SIG-M5 treated with dmso at 0.1 percent for 504 hours (cell line): ENCODE results near the gene ABLIM2.
"Not testable (repeated sequence)": the region's sequence is repeated elsewhere in the genome, so short reads cannot be mapped to it uniquely, and the experiment has no call there.

Experiments
- DNase-seq: peaks from one replicate; lab custom pipeline; 2025; ENCODE audit not compliant: unreplicated experiment; lab: John Stamatoyannopoulos, UW

ABLIM2 gene

DNA sequence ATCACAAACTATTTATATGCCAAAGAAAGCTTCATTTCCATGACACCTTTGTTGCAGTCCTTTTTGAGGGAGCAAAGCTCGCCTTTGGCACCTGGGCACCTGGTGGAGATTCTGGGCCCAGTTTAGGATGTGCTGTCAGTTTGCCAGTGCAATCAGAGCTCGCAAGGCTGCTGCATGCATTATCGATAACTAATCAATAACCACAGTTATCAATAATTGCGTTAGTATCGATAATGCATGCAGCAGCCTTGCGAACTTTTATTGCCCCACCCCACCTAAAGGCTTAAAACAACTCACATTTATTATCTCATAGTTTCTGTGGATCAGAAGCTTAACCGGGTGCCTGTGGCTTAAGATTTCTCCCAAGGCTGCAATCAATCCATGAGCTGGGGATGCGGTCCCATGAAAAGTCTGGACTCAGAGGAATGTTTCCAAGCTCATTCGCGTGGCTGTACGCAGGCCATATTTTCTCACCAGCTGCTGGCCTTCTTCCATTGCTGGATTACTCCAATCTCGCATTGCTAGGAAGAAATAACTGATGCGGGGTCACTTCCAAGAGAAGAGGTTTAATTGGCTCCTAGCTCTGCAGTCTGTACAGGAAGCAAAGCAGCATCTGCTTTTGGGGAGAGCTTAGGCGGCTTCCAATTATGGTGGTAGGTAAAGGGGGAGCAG is 212.8 kb downstream of the ABLIM2 start:
- no peak for DNase-seq

DNA sequence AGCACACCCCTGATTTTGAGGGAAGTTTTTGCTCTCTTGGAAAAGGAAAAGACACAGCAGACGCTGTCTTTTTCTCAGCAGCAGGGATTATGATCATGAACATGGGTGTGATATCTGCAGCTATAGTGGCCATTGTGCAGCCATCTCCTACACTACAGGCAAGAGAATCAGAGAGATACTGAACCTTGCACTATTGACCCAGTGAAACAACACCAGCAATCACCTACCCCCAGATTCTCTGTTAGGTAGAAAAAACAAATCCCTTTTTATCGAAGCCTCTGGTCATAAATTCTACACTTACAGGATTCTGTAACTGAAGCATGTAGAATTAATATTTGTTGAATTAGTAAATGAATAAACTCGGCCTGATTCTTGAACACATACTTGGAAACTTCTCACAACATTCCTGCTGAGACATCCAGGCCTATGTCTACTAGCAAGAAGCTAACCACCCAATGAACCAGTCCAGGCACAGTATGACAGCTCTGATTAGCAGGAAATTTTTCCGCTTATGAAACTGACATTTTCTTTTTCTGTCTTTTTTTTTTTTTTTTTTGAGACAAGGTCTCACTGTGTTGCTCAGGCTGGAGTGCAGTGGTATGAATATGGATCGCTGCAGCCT is 213.9 kb downstream of the ABLIM2 start:
- no peak for DNase-seq

DNA sequence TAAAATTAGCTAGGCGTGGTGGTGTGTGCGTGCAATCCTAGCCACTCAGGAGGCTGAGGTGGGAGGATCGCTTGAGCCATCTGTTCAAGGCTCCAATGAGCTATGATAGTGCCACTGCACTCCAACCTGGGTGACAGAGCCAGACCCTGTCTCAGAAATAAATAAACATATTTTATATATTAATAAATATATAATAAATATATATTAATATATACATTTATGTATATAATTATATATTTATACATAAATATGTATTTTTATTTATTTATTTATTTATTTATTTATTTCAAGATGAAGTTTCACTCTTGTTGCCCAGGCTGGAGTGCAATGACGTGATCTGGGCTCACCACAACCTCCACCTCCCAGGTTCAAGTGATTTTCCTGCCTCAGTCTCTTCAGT is 214.9 kb downstream of the ABLIM2 start:
- not testable (repeated sequence) for DNase-seq

DNA sequence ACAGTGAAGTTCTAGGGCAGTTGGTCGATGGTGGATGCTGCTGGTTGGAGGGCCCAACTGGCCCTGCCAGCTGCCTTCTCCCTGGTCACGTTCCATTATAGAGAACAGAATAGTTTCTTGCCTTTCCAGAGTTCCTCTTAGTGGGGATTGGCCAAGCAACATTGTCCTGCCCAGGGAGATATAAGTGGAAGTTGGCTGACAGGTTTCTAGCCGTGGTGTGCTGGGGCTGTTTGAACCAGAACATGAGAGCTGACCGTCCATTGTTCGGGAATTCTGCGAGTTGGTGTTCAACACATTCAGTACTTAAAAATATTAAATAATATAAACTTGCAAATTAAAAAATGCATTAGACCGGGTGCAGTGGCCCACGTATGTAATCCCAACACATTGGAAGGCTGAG is 215.4 kb downstream of the ABLIM2 start:
- no peak for DNase-seq

DNA sequence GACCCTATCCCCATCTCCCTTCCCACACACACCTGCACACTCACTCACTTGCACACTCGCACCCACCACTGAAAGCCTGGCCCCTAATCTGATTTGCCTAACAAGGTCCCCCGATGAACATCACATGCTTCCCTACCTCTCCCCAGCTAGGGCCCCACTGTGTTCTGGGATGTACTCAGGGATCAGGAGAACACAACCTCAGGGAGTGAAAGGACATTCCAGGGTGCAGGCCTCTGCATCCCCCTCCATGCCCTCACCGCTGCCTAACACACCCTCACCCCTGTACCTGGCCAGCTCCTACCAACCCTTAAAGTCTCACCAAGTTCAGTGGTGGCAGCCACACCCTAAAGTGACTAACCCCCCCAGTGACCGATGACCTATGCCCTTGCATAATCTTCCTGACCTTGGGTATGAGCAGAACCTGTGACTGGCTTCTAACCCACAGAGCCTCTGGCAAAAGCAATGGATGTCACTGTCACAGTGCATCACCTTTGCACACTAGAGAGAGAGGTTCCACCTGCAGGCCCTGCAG is 216.6 kb downstream of the ABLIM2 start:
- DNase-seq, result no peak

DNA sequence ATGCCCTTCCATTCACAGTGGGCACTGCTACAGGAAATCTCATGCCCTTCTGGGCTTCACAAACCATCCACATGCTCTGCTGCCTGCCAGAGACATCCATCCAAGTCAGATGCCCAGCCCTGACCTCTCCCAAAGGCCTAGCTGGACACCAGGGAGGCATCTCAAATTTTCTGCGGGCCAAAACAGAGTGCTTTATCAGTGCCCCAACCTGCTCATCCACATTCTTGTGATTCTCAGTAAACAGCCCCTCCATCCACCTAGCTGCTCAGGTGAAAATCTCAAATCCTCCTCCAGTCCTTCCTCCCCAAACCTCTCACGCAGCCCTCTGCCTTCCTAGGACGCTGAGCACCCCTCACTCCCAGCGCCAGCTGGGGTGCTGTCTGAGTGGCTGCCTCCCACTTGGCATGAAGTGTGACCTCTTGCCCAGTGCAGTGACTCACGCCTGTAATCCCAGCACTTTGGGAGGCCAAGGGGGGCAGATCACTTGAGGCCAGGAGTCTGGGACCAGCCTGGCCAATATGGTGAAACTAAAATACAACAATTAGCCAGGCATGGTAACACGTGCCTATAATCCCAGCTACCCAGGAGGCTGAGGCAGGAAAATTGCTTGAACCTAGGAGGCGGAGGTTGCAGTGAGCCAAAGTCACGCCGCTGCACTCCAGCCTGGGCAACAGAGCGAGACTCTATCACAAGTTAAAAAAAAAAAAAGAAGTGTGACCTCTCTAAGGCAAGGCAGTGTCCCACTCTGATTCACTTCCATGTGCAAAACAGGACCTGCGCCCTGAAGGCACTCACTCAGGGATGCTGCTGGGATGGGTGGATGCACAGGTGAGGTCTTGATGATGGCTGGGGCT is 217.3 kb downstream of the ABLIM2 start:
- no peak for DNase-seq

DNA sequence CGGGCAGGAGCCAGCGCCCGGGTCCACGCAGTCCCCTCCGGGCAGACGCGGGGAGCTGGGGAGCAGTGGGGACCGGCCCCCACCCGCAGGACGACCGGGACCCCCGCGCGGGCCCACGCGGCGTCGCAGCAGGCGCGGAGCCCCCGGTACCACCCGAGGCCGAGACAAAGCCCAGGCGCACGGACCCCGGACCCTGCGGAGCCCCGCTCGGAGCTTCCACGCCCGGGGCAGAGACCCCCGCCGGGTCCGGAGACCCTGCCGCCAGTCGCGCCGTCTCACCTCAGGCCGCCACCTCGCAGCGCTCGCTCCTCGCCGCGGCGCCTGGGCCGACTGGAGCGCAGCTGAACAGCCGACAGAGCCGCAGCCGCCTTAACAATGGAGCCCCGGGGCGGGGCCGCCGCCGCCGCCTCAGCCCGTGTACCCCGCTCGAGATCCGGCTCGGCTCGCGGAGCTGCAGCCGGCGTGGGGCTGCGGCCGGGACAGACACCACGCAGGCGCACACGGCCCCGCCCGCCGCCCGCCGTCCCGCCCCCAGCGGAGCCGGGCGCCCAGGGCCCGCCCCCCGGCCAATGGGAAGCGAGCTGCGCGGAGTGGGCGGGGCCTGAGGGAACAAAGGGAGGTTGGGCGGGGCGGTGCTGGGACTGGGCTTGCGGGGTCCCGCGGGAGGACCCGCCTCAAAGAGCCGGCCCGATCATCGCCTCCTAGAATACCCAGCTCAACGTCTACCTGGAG is 219.1 kb downstream of the ABLIM2 start, which contains the start of gene AFAP1:
AFAP1 (minus strand) TSS at position 485 of the 732 bp plus-strand sequence. CDS start 67,783 bp downstream, outside the sequence.
- DNase-seq, result peak; percentile 66

DNA sequence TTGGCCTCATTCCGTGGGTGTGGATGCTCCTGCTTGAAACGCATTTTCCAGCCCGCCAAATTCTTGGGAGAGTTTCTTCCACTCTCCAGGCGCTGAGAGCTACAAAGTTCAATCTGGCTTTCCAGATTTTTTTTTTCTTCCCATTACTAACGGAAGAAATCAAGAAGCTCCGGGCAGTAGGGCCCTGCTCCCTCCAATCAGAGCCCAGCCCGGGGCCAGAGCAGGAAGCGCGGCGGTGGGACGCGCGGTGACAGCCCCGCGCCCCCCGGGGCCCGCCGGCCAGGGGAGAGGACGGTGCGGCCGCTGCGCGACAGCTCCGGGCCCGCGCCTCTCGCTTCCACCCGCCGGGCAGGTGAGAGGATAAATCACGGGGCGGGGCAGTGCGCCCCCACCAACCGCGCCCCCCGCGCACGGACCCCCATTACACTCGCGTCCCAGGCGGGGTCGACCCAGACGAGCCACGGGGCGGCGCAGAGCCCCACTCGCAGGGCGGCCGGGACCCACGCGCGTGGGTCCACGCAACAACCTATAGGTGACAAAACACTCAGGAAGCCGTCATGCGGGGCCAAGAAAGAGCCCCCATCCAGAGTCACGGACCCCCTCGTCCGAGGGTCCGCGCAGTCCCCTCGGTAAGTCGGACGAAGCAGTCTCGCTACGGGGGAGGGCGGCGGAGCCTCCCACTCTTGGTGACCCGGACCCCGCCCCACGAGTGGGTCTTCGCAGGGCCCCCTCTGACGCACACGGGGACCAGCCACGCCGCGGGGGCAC is 219.8 kb downstream of the ABLIM2 start:
- DNase-seq, result no peak

DNA sequence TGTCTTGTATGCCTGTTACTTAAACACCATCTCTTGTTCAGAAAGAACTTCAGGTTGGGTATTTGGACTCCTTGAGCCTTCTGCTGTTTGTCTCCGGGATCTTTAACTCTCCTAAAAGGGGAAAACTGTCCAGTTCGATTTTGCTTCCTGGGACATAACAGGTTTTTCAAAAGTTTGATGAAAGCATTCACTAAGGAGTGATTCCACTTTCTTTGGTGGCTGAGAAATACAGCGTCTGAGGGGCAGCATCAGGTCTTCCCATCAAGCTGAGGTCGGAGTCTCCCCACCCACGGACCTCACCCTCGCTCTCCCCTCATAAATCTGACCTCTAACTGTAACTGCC is 220.4 kb downstream of the ABLIM2 start:
- DNase-seq, result no peak

DNA sequence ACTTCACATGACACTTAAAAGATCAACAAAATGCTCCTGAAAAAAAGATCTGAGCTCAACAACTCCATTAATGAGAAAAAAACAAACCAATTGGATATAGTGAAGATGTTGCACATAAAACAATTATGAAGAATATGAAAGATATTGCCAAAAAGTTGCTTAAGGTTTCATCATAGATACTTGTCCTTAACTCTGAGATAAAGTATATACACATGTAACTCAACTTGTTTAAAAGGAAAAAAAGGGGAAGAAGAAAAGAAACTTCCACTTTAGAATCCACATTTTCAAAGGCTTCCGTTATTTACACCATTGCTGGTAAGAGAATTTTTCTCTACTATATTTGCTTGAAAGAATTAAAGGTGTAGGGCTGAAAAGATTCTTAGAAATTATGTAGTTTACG is 221.6 kb downstream of the ABLIM2 start:
- peak; percentile 76 for DNase-seq

DNA sequence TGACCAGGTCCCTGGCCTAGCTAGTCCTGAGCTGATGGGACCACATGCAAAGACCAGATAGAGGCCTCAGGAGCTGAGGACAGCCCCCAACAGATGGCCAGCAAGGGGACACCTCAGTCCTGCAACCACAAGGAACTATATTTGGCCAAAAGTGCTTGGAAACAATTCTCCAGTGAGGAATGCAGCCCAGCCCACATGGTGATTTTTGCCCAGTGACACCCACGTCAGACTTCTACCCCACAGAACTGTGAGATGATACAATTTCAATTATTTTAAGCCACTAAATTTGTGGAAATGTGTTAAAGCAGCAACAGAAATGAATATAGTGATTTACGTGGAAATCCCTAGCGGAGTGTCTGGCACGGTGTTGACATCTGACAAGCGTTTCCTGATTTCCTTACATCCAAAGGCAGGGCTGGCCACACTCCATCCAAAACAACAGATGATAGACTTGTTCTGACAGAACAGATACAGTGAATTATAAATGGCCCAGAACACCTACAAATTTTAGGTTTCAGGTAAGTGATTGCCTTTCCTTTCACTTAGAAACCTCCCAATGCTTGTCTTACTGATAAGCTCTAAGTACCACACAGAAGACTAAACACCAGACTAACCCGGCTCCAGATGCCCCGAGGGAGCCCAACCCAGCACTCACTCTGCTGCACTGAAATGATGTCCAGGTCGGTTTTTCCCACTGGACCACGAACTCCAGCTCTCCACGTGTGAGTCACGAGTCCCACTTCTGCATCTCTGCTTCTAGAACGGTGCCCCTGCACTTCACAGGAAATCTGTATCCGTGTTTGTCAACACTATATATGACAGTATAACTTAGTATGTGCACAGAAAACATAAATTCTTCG is 224.7 kb downstream of the ABLIM2 start:
- no peak for DNase-seq

DNA sequence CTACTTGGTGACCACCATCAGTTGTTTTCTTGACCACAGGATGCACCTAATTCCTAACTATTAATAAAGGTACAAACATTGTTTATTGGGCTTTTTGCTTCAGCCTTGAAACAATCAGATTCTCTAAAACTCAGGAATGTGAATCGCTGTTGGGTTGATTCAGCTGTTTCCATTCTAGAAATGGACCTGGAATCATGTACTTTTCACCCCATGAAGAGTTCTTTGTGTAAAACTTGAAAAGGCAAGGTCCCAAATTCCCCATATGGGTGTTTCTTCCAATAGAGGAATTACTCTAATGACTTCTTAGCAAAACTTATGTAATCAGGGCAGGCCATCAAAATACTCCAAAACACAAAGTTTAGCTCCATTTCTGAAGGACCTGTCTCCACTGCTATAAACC is 226.3 kb downstream of the ABLIM2 start:
- no peak for DNase-seq

DNA sequence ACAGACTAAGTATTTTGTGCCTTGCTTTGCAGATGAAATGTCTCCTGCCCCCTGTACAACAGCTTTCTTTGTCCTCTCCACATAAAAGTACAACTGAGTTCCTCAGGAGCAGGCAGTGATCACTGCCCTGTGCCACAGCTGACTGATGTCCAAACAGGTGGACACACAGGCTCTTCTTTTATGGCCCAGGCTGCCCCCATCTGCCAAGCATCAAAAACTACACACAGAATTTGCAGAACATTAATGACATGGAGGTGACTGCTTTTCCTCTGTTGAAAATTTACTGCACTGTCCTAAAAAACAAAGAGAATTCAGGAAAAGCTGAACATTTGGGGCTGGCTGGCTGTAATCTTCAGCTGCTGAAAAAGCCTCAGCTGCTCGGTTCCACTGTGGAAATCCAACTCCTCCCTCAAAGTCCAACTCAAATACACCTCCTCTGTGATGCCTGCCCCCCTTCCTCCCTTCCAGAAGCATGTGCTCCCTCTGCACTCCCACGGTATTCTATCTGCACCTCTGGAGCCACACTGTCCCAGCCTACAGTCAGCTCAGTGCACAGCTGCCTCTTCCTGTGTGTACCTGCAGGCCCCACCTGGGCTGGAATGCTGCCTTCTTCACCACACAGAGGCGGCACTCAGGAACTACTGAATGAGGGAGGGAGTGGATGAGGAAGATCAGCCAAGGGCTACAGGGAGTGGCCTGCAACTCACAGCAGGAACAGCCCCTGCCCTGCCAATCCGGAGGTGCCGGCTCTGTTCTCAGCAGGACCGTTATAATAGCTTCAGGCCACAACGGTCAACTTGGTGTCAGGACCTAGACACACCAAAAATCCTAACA is 229.3 kb downstream of the ABLIM2 start:
- no peak for DNase-seq

DNA sequence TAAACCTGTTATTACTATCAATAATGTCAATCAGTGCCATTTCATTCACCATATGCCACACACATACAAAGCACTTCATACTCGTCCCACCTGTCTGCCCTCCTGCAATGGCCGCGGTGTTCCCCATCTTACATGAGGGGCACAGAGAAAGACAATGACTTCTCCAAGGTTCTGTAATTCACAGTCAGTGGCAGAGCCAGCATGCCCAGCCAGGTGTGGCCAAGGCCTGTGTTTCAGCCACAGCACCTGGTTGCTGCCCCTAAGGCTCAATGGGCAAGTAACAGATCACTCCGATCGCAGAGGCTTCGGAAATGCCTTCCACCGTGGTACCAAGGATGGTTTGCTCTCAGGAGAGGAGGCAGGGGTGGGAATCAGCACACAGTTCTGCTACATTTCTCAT is 229.9 kb downstream of the ABLIM2 start:
- DNase-seq, result no peak

DNA sequence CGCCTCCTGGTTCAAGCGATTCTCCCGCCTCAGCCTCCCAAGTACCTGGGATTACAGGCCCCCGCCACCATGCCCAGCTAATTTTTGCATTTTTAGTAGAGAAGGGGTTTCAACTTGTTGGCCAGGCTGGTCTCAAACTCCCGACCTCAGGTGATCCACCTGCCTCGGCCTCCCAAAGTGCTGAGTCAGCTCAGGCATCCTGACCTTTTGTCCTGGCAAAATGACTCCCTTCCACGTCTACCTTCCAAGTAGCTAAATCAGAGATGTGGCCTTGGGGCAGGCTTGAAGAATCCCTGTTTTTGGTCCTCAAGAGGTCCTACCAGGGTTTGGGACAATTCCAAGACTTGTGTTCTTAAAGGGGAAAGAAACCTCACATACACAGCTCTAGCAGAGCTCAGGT is 231.8 kb downstream of the ABLIM2 start:
- no peak for DNase-seq

DNA sequence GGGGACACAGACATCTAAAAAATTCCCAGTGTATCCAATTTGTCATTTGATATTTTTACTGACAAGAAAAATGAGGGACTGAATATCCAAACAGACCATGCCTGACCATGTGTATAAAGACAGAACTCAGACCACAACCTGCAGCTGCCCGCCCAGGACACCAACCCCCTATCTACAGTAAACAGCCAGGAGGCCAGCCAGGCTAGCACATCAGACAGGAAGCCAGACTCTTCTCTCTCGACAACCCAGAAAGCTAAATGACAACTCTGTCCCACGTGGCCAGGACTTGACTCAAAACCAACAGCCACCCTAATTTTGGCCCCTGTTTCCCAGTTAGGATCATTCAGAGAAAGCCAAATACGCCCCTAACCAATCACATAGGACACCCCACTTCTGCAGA is 234.0 kb downstream of the ABLIM2 start:
- no peak for DNase-seq

DNA sequence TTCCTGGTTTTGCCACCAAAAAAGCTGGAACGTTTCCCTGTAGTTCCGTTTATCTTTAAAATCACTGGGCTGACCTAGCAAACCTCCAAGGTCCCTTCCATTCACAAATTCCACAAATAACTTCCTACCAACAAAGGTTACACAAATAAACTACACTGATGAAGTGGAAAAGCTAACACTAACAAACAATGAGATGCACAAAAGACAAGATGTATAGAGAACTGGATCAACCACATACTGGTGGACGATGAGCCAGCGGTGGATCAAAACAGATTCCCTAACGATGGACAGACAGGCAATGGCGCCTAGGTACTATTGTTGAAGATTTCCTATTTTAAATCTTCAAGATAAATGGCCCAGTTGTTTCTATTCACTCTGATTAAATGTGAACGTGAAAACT is 234.4 kb downstream of the ABLIM2 start:
- no peak for DNase-seq

DNA sequence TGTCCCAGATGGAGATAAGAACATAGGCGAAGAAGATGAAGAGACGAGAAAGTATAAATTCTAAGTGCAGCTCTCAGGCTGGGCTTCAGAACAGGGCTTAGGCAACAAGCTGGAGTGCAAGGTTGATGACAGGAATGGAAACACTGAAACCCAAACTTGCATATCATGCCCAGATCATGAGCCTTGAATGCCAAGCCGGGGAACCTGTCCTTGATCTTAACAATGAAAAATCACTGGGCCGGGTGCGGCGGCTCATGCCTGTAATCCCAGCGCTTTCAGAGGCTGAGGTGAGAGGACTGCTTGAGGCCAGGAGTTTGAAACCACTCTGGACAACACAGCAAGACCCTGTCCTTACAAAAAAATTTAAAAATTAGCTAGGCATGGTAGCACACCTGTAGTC is 236.1 kb downstream of the ABLIM2 start:
- DNase-seq, result no peak

DNA sequence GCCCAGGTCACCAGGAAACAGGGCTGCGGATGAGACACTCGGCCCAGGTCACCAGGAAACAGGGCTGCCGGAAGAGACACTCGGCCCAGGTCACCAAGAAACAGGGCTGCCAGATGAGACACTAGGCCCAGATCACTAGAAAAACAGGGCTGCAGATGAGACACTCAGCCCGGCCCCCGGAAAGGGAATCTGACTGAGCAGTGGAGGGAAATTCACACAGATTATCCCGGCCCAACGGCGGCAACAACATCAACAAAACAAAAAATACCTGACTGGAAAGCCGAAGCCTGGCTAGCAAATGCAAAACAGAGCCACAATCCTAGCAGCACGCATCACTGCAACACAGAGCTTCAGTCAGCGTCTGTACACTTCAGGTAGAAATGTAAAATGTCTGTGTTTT is 239.6 kb downstream of the ABLIM2 start:
- DNase-seq, result no peak
